HG02884 (cell line): ENCODE measurements around the gene P2RX1.

Source experiments
- ATAC-seq: cut with Tn5 transposase; IDR thresholded peaks from one replicate; pipeline ENCODE4 v1.9.1; 2021; ENCODE audit warnings: mild to moderate bottlenecking, moderate library complexity; ENCODE audit not compliant: unreplicated experiment

P2RX1 gene

DNA sequence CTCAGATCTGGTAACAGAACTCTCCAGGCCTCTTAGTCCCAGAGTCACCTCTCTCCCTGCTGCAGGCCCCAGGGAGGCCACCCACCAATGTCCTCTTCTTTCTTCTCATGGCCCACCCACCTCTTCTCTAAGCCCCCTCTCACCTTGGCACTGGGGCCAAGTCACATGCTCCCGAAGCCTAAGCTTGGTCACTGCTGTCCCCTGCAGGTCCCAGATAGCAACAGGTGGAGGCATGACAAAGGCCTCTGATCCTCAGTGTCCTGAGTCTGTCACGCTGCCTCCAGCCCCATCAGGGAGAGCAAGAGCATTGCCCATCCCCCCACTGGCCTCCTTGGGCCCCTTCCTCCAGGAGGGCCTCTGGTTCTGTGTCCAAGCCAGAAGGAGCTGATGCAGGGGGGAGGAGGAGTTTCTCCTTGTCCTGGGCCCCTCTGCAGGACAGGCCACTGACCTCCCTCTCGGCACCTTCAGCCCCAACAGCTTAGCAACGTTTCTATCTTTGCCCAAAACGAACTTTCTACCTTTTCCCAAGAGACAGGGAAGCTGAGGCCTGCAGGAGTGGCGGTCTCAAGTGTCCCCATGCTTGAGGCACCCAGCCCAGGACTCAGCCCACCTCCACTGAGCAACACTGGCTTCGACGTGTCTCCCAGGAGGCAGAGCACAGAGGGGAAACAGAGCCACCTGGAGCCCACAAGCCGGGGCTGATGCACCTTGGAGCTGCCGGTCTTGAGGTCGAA, 8.6 kb downstream of the P2RX1 start:
- no peak for ATAC-seq

DNA sequence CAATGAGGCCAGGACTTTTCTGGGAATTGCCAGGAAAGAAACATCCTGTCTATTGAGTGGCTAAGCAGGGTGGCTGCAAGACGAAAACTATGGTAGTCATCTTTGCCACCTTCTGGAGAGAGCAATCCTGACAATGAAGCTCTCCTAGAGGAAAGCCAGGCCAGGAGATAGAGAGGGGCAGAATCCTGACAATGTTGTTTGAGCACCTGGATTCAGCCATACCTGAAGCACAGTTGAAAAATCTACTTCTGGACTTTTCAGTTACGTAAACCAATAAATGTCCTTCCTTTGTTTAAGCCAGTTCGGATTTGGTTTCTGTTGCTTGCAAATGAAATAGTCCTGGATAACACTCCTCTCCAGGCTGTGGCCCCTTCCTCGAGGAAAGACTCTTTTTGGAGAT, 9.4 kb downstream of the P2RX1 start:
- ATAC-seq: no peak

DNA sequence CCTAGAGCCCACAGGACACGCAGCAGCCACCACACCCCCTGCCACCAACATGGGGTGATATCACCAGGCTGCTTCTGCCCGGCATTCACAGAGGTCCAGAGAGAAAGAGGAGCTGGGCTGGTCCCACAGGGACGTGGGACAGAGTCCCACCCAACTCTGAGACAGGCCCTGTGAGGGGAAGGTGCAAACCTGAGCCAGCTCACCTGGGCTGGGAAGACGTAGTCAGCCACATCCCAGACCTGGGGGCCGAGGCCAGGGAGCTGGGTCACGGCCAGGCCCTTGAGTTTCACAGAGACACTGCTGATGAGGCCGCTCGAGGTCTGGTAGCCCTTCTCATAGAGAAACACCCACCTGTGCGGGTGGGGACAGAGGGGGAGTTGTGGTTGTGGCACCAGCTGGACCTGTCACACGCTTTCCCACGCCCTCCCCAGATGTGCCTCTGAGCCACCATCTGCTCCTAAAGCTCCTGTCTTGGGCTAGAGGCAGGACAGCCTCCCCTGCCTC, 11.2 kb downstream of the P2RX1 start:
- no peak for ATAC-seq

DNA sequence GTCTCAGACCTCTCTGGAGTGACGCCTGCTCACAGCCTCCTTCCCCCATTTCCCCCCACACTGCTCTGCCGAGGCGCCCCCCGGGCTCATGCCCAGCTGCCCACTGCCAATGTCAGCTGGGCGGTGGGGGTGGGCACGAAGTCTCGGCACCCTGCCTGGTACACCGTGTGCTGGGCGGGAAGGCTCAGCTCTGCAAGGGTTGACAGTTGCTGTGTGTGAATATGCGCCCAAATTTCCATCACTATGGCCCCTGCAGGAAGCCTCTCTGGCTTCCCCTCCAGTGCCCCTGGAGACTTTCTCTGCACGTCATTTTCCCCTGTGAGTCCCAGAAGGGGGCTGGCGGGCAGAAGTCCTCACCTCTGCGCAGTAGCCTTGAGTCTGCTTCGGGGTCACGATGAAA, 11.8 kb downstream of the P2RX1 start:
- no peak for ATAC-seq

DNA sequence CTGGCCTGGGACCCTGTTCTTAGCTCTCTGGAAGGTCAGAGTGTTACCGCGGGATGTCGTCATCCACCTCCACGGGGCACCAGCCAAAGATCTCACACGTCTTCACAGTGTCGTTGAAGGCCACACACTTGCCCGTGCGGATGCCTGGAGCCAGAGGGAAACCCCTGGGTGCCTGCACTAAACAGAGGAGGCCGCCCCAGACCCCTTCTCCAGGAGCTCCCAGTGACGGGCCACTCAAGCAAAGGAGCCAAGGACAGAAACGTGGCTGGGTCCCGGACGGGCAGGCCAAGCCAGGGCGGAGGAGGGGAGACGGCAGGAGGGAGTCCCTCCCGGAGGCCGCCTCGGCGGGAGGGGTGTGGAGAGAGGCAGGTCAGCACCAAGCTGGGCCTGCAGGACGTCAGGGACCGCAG, 12.4 kb downstream of the P2RX1 start:
- ATAC-seq: no peak

DNA sequence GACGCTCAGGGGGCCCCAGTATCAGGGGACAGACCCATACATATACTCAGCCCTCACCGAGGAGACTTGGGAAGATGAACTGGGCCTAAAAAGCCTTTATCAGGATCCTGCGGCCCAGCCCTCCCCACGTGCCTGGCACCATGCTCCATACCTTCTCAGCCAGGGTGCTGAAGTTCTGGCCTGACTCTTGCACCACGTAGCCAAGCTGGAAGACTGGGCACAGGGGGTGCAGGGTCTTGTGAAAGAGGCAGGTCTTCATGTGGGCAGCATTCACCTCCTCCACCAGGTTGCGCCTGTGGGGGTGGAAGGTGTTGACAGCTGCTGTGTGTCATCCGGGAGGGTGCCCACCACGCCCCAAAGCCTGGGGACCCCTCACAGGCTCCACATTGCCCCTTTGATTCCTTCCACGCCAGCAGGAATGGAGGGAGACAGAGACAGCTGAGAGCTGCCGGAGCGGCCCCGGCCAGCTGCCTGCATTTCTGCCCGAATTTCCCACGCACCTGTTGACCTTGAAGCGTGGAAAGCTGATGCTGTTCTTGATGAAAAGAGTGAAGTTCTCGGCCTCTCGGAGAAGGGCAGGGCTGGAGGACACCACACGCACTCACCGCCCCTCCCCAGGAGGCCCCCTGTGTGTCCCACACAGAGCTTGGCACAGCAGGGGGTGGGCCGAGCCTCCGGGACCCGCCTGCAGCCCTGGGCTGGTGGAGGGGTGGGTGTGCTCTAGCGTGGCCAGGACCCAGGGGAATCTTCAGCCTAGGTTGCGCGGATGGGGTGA, 13.0 kb downstream of the P2RX1 start:
- no peak for ATAC-seq

DNA sequence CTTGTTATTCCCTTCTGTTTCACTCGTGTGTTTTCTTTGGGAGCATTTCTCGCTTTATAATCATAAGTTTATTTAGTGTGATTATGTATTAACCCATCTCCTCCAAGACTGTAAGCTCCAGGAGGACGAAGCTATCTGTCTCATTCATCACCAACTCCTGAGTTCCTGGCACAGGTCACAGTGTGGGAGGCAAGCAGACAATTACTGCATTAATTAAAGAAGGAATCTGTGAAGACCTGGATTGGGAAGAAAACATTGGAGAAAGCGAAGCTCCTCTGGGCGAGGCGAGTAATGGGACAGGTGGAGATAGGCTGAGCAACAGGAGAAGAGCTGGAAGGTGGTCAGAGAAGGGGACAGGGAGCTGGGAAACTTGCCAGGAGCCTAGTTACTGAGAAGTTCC, 15.6 kb downstream of the P2RX1 start:
- ATAC-seq: no peak

DNA sequence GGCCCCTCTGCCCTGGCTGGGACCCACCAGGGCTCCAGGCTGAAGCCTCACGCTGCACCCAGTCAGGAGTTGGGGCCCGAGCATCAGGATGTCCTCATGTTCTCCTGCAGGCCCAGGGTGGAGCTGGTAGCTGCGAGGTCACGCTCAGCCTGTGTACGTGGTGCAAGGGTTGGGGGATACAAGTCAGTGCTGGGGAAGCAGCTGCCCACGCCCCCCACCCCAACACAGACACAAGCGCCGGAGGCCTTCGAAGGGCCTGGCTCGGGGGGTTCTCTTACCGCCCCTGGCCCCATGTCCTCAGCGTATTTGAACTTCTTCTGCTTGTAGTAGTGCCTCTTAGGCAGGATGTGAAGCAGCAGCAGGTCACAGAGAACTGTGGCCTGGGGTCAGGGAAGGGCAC, 18.5 kb downstream of the P2RX1 start:
- no peak for ATAC-seq

DNA sequence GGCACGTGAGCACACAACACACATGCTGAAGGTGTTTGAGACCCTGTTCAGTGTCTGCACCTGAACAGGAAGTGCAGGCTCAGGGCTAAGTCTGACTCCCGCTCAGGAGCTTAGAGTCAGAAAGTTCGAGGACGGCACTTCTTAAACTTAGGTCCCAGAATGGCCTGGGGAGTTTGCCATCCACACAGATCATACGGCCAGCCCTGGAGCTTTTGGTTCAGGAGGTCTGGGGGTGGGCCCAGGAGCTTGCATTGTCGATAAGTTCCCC, 19.4 kb downstream of the P2RX1 start:
- ATAC-seq: no peak

DNA sequence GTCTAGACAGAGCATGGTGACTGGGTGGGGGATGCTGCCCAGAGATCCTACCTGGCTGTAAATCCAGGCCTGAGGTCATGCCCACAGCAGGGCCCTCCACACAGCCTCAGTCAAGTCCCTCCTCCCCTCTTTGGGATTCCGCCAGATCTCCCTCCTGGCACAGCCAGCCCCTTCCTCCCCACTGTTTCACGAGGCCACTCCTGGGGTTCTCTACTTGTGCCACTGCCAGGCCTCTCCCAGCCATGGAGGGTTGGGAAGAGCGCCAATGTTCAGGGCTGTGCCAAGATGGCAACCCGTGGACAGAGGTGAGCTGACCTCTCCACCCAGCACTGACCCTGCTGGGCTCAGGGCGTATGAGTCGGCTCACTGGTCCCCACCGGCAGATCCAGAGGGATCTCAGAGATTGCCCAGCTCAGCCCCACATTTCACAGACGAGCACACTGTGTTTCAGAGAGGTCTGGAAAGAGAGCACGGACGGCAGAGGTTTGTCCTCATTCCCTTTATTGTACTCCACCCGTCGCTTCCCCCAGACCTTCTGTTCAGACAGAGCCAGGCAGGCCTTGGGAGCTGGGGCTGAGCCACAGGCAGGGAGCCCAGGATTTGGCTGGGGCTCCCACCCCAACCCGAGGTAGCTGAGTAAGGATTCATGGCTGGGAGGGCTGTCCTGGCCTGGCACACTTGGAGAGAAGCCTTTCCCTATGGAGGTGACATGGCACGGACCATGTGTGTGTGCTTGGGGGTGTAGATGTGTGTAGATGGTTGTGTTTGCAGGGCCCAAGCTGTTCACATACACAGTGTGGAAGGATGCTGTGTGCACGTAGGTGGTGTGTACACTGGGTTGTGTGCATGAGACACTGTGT, 19.9 kb downstream of the P2RX1 start:
- ATAC-seq: no peak

DNA sequence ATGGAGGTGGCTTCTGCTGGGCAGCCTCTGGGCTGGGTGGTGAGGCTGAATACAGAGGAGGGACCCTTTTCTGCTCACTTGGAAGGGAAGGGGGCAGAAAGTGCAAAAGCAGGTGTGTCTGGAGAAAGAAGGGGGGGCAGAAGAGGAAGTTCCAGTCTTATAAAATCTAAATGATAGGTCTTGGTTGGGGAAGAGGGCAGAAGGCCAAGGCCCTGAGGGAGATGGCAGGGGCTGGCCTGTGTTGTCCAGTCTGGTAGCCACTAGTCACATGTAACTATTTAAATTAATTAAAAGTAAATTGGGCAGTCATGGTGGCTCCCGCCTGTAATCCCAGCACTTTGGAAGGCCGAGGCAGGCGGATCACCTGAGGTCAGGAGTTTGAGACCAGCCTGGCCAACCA, 20.9 kb downstream of the P2RX1 start:
- no peak for ATAC-seq

DNA sequence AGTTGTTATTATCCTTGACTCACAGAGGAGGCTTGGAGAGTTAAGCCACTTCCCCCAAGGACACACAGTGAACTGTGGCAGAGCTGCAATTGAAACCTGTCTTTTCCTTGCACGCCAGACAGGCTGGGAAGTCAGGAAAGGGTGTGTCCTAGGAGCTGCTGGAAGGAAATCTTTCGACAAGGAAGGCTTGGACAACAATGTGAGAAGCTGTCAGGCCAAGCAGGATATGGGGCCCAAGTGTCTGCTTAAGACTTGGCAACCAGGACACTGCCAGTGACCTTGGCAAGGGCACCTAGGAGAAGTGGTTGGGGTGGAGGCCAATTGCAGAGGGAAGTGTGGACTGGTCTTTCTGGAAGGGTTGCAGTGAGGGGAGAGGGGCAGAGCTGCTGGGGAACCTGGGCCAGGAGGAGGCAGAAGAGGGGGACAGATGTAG, 21.3 kb downstream of the P2RX1 start:
- ATAC-seq: no peak

DNA sequence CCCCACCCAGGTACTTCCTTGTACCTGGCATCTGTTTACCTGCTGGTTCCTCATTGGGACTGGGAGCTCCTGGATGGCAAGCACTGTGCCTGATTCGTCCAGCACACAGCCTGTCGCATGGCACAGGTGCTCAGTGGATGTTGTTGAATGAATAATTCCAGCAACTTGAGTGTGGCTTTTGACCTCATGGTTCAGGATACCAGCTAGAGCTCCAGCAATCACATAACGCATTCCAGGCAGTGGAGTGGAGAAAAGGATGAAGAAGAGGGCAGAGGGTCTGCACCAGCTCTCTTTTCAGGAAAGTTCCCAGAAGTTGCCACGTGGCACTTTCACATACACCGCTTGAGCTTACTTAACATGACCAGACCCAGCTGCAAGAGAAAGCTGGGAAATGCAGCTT, 22.1 kb downstream of the P2RX1 start:
- ATAC-seq: no peak

DNA sequence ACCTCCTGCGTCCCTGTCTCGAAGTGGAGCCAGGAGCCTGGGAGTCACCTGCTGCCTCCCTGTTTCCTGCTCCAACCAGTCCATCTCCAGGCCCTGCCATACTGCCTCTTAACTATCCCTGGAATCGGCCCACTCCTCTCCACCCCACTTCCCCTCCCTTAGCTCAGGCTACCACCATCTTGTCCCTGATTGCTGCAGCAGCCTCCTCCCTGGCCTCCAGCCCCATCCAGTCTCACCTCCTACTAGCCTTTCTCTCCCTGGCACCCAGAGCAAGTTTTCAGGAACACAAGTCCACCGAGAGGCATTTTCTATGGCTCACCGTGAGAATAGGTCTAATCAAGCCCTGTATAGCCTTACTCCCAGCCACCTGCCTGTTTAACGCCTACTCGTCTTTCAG, 22.5 kb downstream of the P2RX1 start:
- no peak for ATAC-seq

DNA sequence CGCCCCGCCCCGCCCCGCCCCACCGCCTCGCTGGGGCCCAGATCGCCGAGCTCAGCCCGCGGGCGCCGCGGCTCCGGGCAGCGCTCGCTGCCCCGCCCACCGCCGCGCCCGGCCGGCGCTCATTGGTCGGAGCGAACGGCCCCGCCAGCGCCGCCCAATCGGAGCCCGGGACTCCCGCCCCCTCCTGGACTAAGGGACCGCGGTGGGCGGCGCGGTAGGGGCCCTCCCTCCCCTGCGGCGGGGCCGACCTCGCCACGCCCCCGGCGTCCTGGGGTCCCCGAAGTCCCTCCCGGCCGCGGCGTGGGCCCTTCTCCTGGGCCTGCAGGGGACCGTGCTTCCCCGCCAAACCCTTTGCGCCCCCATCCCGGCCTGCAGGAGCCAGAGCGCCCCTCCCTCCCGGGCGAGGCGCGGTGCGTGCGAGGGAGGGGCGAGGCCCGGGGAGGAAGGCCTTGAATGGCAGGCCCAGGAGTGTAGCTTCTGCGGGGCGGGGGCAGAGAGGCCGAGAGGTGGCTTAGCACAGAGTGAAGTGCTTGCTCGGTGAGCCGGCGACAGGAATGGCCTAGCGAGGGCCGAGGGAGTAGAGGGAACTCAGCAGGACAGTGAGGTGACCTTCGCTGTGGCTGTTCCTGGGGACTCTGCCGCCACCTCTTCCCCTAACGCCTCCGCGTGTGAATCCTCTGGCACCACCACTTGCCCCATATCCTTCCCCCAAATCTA, 23.1 kb downstream of the P2RX1 start, which contains the start of gene CAMKK1:
Gene CAMKK1, minus strand, starts transcription at position 51 of the 717 bp plus-strand sequence. CDS start 7,366 bp downstream, outside the sequence.
- ATAC-seq: peak; percentile 78

DNA sequence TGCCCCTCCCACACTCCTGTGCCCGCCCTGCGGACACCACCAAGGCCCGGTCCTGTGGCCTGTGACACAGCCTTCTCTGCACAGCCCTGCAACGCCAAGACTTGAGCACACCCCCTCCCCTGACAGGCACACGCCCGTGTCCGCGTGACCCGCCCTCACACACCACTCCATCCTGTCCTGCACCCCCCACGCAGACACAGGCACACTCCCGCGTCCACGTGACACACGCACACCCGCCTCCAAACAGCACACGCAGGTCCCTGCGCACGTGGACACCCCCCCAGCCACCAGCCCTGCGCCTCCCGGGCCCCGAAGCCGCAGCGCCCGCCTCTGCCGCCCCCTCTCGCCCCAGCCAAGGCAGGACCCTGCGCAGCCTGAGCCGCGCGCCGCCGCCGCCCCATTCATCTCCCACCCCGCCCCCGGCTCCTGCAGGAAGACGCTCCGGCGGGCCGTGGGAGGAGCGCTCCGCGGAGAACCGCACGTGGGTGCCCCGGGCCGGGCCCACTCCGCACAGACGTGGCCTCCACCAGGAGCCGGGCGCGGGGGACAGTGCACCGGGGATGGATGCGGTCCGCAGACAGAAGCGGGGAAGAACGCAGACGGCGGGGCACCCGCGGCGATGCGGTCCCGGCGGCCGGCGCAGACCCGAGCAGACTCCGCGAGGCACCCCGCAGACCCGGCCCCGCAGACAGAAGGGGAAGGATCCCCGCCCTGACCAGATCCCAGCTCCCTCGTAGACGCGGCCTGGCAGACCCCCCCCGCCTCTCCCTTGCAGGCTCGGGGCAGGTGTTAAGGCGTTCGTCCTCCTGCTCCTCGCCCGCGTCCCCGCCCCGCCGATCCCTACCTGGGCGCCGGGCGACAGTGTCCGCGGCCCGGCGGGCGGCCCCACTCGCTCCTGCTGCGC, 23.9 kb downstream of the P2RX1 start:
- ATAC-seq: peak; percentile 7

DNA sequence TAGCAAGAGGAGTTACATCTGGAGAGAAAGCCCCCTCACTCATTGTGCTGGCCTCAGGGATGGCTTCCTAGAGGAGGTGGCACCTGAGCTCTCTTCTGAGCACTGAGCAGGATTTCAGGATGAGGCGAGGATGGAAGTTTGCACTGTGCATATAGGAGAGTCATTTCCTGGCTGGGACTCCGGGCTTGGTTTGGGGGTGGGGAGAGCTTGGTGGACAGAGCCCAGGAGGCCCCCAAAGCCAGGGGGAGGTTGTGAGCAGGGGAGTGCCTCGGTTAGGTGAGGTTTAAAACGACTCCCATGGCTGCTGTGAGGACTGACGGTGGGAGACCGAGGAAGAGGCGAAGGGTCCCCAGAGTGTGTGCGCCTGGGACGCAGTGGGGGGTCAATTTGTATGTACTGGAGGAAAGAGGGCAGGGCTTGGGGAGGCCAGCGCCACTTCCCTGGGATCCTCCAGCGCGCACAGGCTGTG, 24.6 kb downstream of the P2RX1 start:
- no peak for ATAC-seq

DNA sequence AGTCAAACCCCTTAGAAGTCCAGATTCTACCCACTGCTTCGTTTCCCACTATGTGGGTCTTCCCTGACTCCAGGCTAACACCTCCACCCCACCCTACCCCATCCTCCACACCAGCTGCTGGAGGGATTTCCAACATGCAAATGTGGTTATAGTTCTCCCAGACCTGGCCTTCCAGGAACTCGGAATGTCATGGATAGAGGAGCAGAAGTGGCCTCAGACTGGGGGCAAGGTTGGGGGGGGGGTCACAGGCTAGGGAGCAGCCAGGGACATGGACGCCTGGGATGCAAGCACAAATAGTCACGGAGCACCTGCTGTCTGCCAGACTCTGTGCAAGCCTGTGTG, 25.4 kb downstream of the P2RX1 start:
- no peak for ATAC-seq

DNA sequence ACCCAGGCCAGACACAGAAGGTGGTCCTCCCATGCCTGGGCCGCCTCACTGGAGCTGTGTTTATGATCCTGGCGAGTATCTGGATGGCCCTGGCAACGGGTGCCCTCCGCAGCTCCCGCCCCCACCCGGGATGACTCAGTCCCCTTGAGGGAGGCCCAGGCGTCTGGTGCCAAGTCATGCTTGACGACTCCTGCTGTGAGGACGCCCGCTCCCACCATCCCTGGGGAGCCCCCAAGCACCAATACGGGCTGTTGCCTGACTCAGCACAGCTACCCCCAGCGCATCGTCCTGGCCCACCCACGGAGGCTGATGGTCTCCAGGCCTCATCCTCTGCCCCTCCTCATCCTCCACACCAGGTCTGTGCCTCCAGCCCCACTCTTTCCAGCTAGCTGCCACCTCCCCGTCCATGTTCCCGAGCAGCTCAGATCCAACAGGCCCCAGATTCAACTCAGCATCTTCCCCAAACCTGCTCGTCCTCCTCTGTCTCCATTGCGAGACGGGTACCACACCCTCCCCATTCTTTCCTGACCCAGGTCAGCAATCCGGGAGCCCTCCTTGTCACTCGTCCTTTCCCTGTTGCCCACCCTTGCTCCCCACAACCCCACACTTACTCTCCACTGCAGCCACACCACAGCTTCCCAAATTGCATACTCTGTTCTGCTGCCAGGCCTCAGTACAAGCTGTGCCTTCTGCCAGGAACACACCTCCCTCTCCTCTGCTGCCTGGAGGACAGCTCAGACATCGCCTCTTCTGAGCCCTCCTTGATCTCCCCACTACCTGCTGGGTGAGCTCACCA, 26.0 kb downstream of the P2RX1 start:
- ATAC-seq: no peak
